Inflammatory macrophage (primary cell): ENCODE data around the gene QTRT2.

Source experiments
- DNase-seq, 2 donors: peaks; one replicate each; pipeline ENCODE4 v3.0.0-alpha.2; 2020 to 2022

QTRT2 gene

GRCh38 chr3:114127517-114127916, 71.0 kb downstream of the QTRT2 start:
- no peak for DNase-seq

- no peak for DNase-seq
Measured at GRCh38 chr3:114128231-114128630, 71.7 kb downstream of the QTRT2 start.

DNA sequence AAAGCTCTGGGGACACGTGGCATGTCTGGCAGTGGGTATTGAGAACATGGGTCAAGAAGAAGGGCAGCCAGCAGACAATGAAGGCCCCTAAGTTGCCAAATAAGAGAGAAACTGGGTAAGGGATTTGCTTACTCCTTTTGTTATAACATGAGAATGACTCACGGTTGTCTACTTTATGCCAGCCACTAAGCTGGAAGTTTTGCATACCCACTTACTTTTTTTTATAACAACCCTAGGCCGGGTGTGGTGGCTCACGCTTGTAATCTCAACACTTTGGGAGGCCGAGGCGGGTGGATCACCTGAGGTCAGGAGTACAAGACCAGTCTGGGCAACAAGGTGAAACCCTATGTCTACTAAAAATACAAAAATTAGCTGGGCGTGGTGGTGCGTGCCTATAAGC, 72.3 kb downstream of the QTRT2 start:
- DNase-seq, result no peak

- no peak for DNase-seq
Measured at GRCh38 chr3:114132500-114132899, 76.0 kb downstream of the QTRT2 start.

- DNase-seq, result no peak
Measured at GRCh38 chr3:114133947-114134346, 77.4 kb downstream of the QTRT2 start.
